CD4-positive, CD25-positive, alpha-beta regulatory T cell (primary cell): Measurements from ENCODE around the gene CHRM4. TPM values are rescaled to one million over a fixed set of nuclear protein-coding genes. Genes with fewer than 3 reads are reported as not detected.

ENCODE experiments used
- ATAC-seq, 2 donors: fragments of 150-1000 bp; cut with Tn5 transposase; one replicate each; pipeline ENCODE4 v1.10.0; 2021; ENCODE audit warnings: low read depth in 2 of 2, moderate number of reproducible peaks in 2 of 2, moderate library complexity in 1 of 2
- DNase-seq, 3 donors: peaks; one replicate each; pipeline versions ENCODE4 v3.0.0 to v3.0.0-alpha.2; 2012 to 2022; ENCODE audit warnings: mixed read lengths in 1 of 3
- H3K27ac ChIP-seq: one replicate; pipeline ENCODE4 v1.7.0; 2013; ENCODE audit warnings: mild to moderate bottlenecking, low read length; ENCODE audit not compliant: insufficient read depth, poor library complexity, severe bottlenecking
- H3K27me3 ChIP-seq: one replicate; pipeline ENCODE4 v1.7.0; 2013; ENCODE audit warnings: low read length; ENCODE audit not compliant: control insufficient read depth, insufficient read depth
- H3K36me3 ChIP-seq: one replicate; pipeline ENCODE4 v1.7.0; 2013; ENCODE audit warnings: mild to moderate bottlenecking, low read length, moderate library complexity; ENCODE audit not compliant: control insufficient read depth, insufficient read depth
- H3K4me1 ChIP-seq: 2 replicates; pipeline ENCODE4 v1.7.0; 2013; ENCODE audit warnings: mild to moderate bottlenecking, low read length; ENCODE audit not compliant: insufficient read depth, control insufficient read depth, poor library complexity, severe bottlenecking
- H3K4me3 ChIP-seq: one replicate; pipeline ENCODE4 v1.7.0; 2013; ENCODE audit warnings: low read depth, mild to moderate bottlenecking, low read length, moderate library complexity
- H3K9me3 ChIP-seq, 2 experiments: 1 replicate in 1 of 2; 2 replicates in 1 of 2; pipeline ENCODE4 v1.7.0; 2013; ENCODE audit warnings: low read length in 2 of 2, mild to moderate bottlenecking in 1 of 2, moderate library complexity in 1 of 2; ENCODE audit not compliant: control insufficient read depth in 2 of 2
- H3K27ac Mint-ChIP-seq, 3 donors: one replicate each; pipeline ENCODE4 v1.8.0; 2020 to 2022; ENCODE audit warnings: mild to moderate bottlenecking in 3 of 3, mixed read lengths in 3 of 3, moderate library complexity in 2 of 3
- H3K27me3 Mint-ChIP-seq: one replicate; pipeline ENCODE4 v1.8.0; 2022; ENCODE audit warnings: mild to moderate bottlenecking, mixed read lengths
- H3K36me3 Mint-ChIP-seq: one replicate; pipeline ENCODE4 v1.8.0; 2020; ENCODE audit warnings: mixed read lengths
- H3K4me1 Mint-ChIP-seq, 4 donors: one replicate each; pipeline ENCODE4 v1.8.0; 2020 to 2022; ENCODE audit warnings: mixed read lengths in 4 of 4, mild to moderate bottlenecking in 1 of 4
- H3K4me3 Mint-ChIP-seq, 4 donors: one replicate each; pipeline ENCODE4 v1.8.0; 2020 to 2022; ENCODE audit warnings: mild to moderate bottlenecking in 4 of 4, mixed read lengths in 4 of 4, moderate library complexity in 3 of 4
- H3K9me3 Mint-ChIP-seq, 7 donors: one replicate each; pipeline ENCODE4 v1.8.0; 2020 to 2022; ENCODE audit warnings: mixed read lengths in 7 of 7, mild to moderate bottlenecking in 3 of 7, moderate library complexity in 2 of 7
- polyA plus RNA-seq, 4 donors: library from polyadenylated mRNA; unstranded; fragments of 300-500 nt; fragmentation: Illumina TruSeq; gene quantifications; one replicate each; pipeline ENCODE4 v1.2.3, GENCODE V29; 2021
- total RNA-seq: library from RNA; stranded (reverse); gene quantifications from one replicate; pipeline ENCODE4 v1.2.3, GENCODE V29; 2022

Gene CHRM4
- total and polyA plus RNA-seq, 5 donors from 2014 or later, result 0.15 to 2.8 (median 0.98) TPM; not detected in 1

DNA sequence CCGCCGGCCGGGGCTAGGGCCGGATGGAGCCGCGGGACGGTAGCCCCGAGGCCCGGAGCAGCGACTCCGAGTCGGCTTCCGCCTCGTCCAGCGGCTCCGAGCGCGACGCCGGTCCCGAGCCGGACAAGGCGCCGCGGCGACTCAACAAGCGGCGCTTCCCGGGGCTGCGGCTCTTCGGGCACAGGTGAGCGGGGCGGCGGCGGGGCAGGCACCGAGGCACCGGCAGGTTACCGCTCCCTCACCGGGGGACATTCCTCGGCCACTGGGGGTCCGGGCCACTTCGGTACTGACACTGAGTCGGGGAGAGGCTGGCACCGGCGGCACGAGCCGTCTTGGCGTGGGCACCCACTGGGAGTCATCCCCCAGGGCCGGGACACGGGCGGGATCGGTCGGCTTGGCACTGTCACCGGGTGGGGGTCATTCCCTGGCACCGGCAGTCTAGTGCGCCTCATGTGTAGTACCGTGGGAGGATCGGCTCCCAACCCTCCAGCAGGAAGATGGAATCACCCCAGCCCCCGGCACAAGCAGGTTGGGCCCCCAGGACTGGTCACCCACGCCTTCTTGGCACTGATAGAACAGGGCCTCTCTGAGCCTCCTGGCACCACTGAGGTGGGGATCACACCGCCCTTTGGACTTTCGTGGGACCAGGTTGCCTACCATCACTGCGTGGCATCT lies 43.8 kb downstream of the CHRM4 start:
- H3K36me3 ChIP-seq, result peaks cover 7% of the 10 kb centered on the region
- H3K9me3 ChIP-seq, result no peaks in the 10 kb centered on the region
- Mint-ChIP-seq H3K27me3 (peaks cover 25% of the 10 kb centered on the region), H3K27ac (peak overlapping the region; percentile 88 to 97 (median 92)), H3K36me3 (peaks cover 12% of the 10 kb centered on the region), H3K4me3 (peak overlapping the region; percentile 92 to 99 (median 96)), H3K9me3 (peaks cover 0 to 2% (median 0%) of the 10 kb centered on the region in 7 donors), H3K4me1 (peaks cover 3 to 83% (median 55%) of the 10 kb centered on the region in 4 donors)
- H3K4me1 ChIP-seq, result peaks cover 72% of the 10 kb centered on the region
- DNase-seq (no peak), ATAC-seq (no peak)
- peak overlapping the region; percentile 92 for H3K4me3 ChIP-seq
- no peaks in the 10 kb centered on the region for H3K27me3 ChIP-seq
- H3K27ac ChIP-seq, result peak overlapping the region; percentile 73

- H3K9me3 ChIP-seq, result no peaks in the 10 kb centered on the region
- peaks cover 27% of the 10 kb centered on the region for H3K27me3 Mint-ChIP-seq
- ATAC-seq (peak; percentile 82 to 84), DNase-seq (peak; percentile 88 to 95 (median 88))
- peaks cover 0 to 2% (median 0%) of the 10 kb centered on the region in 7 donors for H3K9me3 Mint-ChIP-seq
- peak within 1 kb of the TSS; percentile 73 for H3K27ac ChIP-seq
- H3K4me1 Mint-ChIP-seq, result peaks cover 0 to 83% (median 57%) of the 10 kb centered on the region in 4 donors
- peak within 1 kb of the TSS; percentile 92 to 99 (median 96) for H3K4me3 Mint-ChIP-seq
- H3K4me1 ChIP-seq, result peaks cover 72% of the 10 kb centered on the region
- H3K4me3 ChIP-seq, result peak within 1 kb of the TSS; percentile 92
- H3K36me3 Mint-ChIP-seq, result peaks cover 10% of the 10 kb centered on the region
- H3K36me3 ChIP-seq, result peaks cover 7% of the 10 kb centered on the region
- no peaks in the 10 kb centered on the region for H3K27me3 ChIP-seq
- peak within 1 kb of the TSS; percentile 88 to 97 (median 92) for H3K27ac Mint-ChIP-seq
These were observed 44.5 kb downstream of the CHRM4 start, which contains the start of gene DGKZ for GRCh38 chr11:46346886-46347636. DGKZ (plus strand) TSS chr11:46347463; CDS start chr11:46347660, 197 bp downstream.

DNA sequence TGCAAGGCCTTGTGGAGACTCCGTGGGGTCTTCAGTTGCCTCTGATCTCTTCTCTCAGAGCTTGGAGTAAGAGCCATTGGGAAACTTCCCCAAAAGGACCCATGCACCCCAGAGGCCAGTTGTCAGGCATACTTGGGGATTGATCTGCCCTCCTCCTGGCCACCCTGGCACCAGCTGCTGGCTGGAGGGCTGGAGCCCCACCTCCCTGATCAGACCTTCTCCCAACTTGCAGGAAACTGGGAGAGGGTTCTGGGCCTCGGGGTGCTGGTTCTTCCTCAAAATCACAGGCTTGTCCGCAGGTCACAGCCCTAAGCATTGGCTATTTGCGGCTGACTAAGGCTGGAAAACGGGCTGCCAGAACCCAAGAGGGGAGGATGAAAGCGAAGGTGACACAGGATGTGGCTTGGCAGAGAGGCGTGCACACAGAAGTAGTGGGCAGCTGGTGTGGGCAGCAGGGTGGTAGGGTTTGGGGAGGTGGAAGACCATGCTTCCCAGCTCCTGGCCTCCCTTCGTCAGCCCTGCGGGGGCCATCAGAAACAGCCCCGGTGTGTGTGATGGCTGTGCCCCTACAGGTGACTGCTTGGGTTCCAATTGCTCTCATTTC lies 45.6 kb downstream of the CHRM4 start:
- Histone ChIP-seq H3K27ac (peak overlapping the region; percentile 24), H3K4me1 (peaks cover 71% of the 10 kb centered on the region), H3K9me3 (no peaks in the 10 kb centered on the region), H3K4me3 (peak overlapping the region; percentile 88), H3K27me3 (no peaks in the 10 kb centered on the region), H3K36me3 (peaks cover 3% of the 10 kb centered on the region)
- peak in 2 of 3 donors; percentile 34 to 69 for DNase-seq
- Mint-ChIP-seq H3K4me3 (peak overlapping the region; percentile 91 to 93 (median 92)), H3K4me1 (peaks cover 0 to 83% (median 58%) of the 10 kb centered on the region in 4 donors), H3K36me3 (peaks cover 10% of the 10 kb centered on the region), H3K9me3 (peaks cover 0 to 2% (median 0%) of the 10 kb centered on the region in 7 donors), H3K27me3 (peaks cover 27% of the 10 kb centered on the region), H3K27ac (peak overlapping the region; percentile 57 to 92 (median 79))
- no peak for ATAC-seq

- H3K27me3 Mint-ChIP-seq, result peaks cover 27% of the 10 kb centered on the region
- H3K4me3 Mint-ChIP-seq, result peak overlapping the region; percentile 91 to 93 (median 92)
- H3K27ac Mint-ChIP-seq, result peak overlapping the region; percentile 79 to 93 (median 89)
- H3K9me3 ChIP-seq, result no peaks in the 10 kb centered on the region
- H3K36me3 Mint-ChIP-seq, result peaks cover 10% of the 10 kb centered on the region
- peak overlapping the region; percentile 88 for H3K4me3 ChIP-seq
- H3K9me3 Mint-ChIP-seq, result peaks cover 0 to 2% (median 0%) of the 10 kb centered on the region in 7 donors
- peak in 2 of 3 donors; percentile 16 to 48 for DNase-seq
- peak overlapping the region; percentile 30 for H3K27ac ChIP-seq
- peaks cover 0 to 83% (median 58%) of the 10 kb centered on the region in 4 donors for H3K4me1 Mint-ChIP-seq
- no peaks in the 10 kb centered on the region for H3K36me3 ChIP-seq
- ATAC-seq, result no peak
- H3K27me3 ChIP-seq, result no peaks in the 10 kb centered on the region
- peaks cover 63% of the 10 kb centered on the region for H3K4me1 ChIP-seq
These were observed 46.4 kb downstream of the CHRM4 start for GRCh38 chr11:46345131-46345597.

GRCh38 chr11:46343520-46343919 lies 48.1 kb downstream of the CHRM4 start:
- H3K36me3 ChIP-seq, result no peaks in the 10 kb centered on the region
- Mint-ChIP-seq H3K27ac (peak overlapping the region; percentile 65 to 79 (median 68)), H3K36me3 (no peaks in the 10 kb centered on the region), H3K4me3 (peak overlapping the region in 3 of 4 donors; percentile 15 to 92 (median 47)), H3K9me3 (peaks cover 0 to 2% (median 0%) of the 10 kb centered on the region in 7 donors), H3K4me1 (peaks cover 0 to 77% (median 47%) of the 10 kb centered on the region in 4 donors), H3K27me3 (peaks cover 26% of the 10 kb centered on the region)
- DNase-seq (no peak), ATAC-seq (no peak)
- H3K27me3 ChIP-seq, result no peaks in the 10 kb centered on the region
- no peaks in the 10 kb centered on the region for H3K9me3 ChIP-seq
- peaks cover 46% of the 10 kb centered on the region for H3K4me1 ChIP-seq
- H3K4me3 ChIP-seq, result no peak overlapping the region
- H3K27ac ChIP-seq, result no peak overlapping the region

GRCh38 chr11:46342239-46342638 lies 49.3 kb downstream of the CHRM4 start:
- Mint-ChIP-seq H3K36me3 (no peaks in the 10 kb centered on the region), H3K27me3 (peaks cover 23% of the 10 kb centered on the region), H3K4me1 (peaks cover 0 to 85% (median 47%) of the 10 kb centered on the region in 4 donors), H3K27ac (peak overlapping the region; percentile 79 to 92 (median 81)), H3K9me3 (peaks cover 0 to 2% (median 0%) of the 10 kb centered on the region in 7 donors), H3K4me3 (peak overlapping the region in 3 of 4 donors; percentile 52 to 62 (median 60))
- peak overlapping the region; percentile 15 for H3K27ac ChIP-seq
- peaks cover 42% of the 10 kb centered on the region for H3K4me1 ChIP-seq
- ATAC-seq, result no peak
- peak overlapping the region; percentile 19 for H3K4me3 ChIP-seq
- no peaks in the 10 kb centered on the region for H3K9me3 ChIP-seq
- peak in 2 of 3 donors; percentile 25 to 70 for DNase-seq
- H3K36me3 ChIP-seq, result no peaks in the 10 kb centered on the region
- no peaks in the 10 kb centered on the region for H3K27me3 ChIP-seq

- ATAC-seq, result no peak
- Histone ChIP-seq H3K36me3 (no peaks in the 10 kb centered on the region), H3K4me3 (no peak overlapping the region), H3K27me3 (no peaks in the 10 kb centered on the region), H3K27ac (no peak overlapping the region), H3K4me1 (peaks cover 36% of the 10 kb centered on the region), H3K9me3 (no peaks in the 10 kb centered on the region)
- H3K4me1 Mint-ChIP-seq, result peaks cover 0 to 82% (median 42%) of the 10 kb centered on the region in 4 donors
- H3K4me3 Mint-ChIP-seq, result peak overlapping the region in 1 of 4 donors; percentile 53
- H3K36me3 Mint-ChIP-seq, result no peaks in the 10 kb centered on the region
- peak overlapping the region; percentile 70 to 92 (median 79) for H3K27ac Mint-ChIP-seq
- H3K9me3 Mint-ChIP-seq, result peaks cover 0 to 2% (median 0%) of the 10 kb centered on the region in 7 donors
- peaks cover 17% of the 10 kb centered on the region for H3K27me3 Mint-ChIP-seq
- DNase-seq, result no peak
These were observed 50.1 kb downstream of the CHRM4 start for GRCh38 chr11:46341454-46341853.
